Ovary (tissue), 9 donors: ENCODE measurements around the gene USH1G. TPM values are rescaled to one million over a fixed set of nuclear protein-coding genes. Genes with fewer than 3 reads are reported as not detected.
"Not testable (repeated sequence)": the region's sequence is repeated elsewhere in the genome, so short reads cannot be mapped to it uniquely, and the experiment has no call there.

Experiments
- DNase-seq, 5 donors: peaks; one replicate each; pipeline ENCODE4 v3.0.0-alpha.2; 2019 to 2020
- H3K27ac ChIP-seq, 2 donors: fragments of 200-600 bp; one replicate each; pipeline versions ENCODE4 v1.5.1 to v1.8.0; 2019 to 2022
- H3K27me3 ChIP-seq: fragments of 200-600 bp; one replicate; pipeline ENCODE4 v1.8.0; 2022
- H3K36me3 ChIP-seq: fragments of 200-600 bp; sonication (generic); one replicate; pipeline ENCODE4 v1.5.1; 2019
- H3K4me1 ChIP-seq: one replicate; pipeline ENCODE4 v1.8.1; 2013; ENCODE audit warnings: mild to moderate bottlenecking, moderate library complexity; ENCODE audit not compliant: insufficient read depth
- H3K4me3 ChIP-seq: fragments of 200-600 bp; sonication (generic); one replicate; pipeline ENCODE4 v1.5.1; 2017
- H3K9me3 ChIP-seq, 2 donors: fragments of 200-600 bp in 1 of 2; sonication (generic) in 1 of 2; one replicate each; pipeline versions ENCODE4 v1.5.1 to v1.8.1; 2013 to 2019; ENCODE audit warnings: mild to moderate bottlenecking in 1 of 2, moderate library complexity in 1 of 2
- CTCF ChIP-seq, 3 donors: fragments of 450-650 bp in 2 of 3; fragments of 200-600 bp in 1 of 3; IDR thresholded peaks; one replicate each; pipeline versions ENCODE4 v1.5.1 to v1.8.0; 2016 to 2022; ENCODE audit warnings: antibody characterized with exemption in 3 of 3, mild to moderate bottlenecking in 1 of 3
- EP300 ChIP-seq: sonication (generic); formaldehyde crosslinking; IDR thresholded peaks from one replicate; pipeline ENCODE4 v1.6.1; 2017; ENCODE audit warnings: antibody characterized with exemption
- POLR2A ChIP-seq: fragments of 450-650 bp; IDR thresholded peaks from one replicate; pipeline ENCODE4 v1.6.1; 2017; ENCODE audit warnings: antibody characterized with exemption, mild to moderate bottlenecking, moderate library complexity
- WGBS, 3 donors: extraction: QIAGEN DNeasy Blood & Tissue Kit in 1 of 3; methylation state at CpG; one replicate each; pipeline versions ENCODE4 v1.1.5 to v1.1.7; 2013 to 2017; 5-methylcytosine and 5-hydroxymethylcytosine counted together
- intact Hi-C, 4 donors: fragments of 100-400 bp; cut with DNase I; formaldehyde crosslinking; loops; one replicate each; pipeline versions ENCODE4 v1.11.0 to v1.15.1; 2022 to 2023
- polyA plus RNA-seq, 2 donors: library from polyadenylated mRNA; stranded (reverse); fragments of 200-250 nt in 1 of 2; fragments of 350-450 nt in 1 of 2; fragmentation: Illumina TruSeq in 1 of 2; extraction: RNeasy Lipid Tissue Mini Kit (QIAGEN cat#74804) in 1 of 2; gene quantifications; one replicate each; pipeline ENCODE4 v1.2.3, GENCODE V29; 2013 to 2014
- total RNA-seq, 7 donors: library from RNA; depleted of rRNA in 2 of 7; stranded (reverse); fragments of >200 nt in 2 of 7; fragmentation: NEBNext Ultra II Directional in 3 of 7; extraction: Animal tissue kit (Norgen Biotek cat#: 25700) in 3 of 7; gene quantifications; one replicate each; pipeline versions ENCODE4 v1.1.0 to v1.2.4, GENCODE V29; 2016 to 2023
- donor health status: DM: no; HTN: no; CAD: no; lungs with moderate emphysema.
- donor health status: DM: no; HTN: no; CAD: no.
- donor health status: Bipolar disorder and iron deficiency.
- donor health status: DM: yes; HTN: yes; CAD: no.
- donor health status: DM: no; HTN: no; CAD: no.
- donor health status: DM: yes; HTN: yes; CAD: no.

Gene USH1G
- total and polyA plus RNA-seq, 9 donors, result 0.08 to 1.4 (median 0.61) TPM

- H3K27me3 ChIP-seq, result no peaks in the 10 kb centered on the region
- H3K36me3 ChIP-seq, result no peaks in the 10 kb centered on the region
- H3K27ac ChIP-seq, result no peak overlapping the region
- intact Hi-C loops, result no loop called here
- TF ChIP-seq EP300 (no peak), POLR2A (no peak), CTCF (IDR thresholded peaks at IDR 0.05) (no peak)
- no peaks in the 10 kb centered on the region for H3K9me3 ChIP-seq
- H3K4me1 ChIP-seq, result peaks cover 6% of the 10 kb centered on the region
- 68 to 82% (median 79%) methylated on average over 5 of the region's 5 CpGs for WGBS, 3 donors
- no peak overlapping the region for H3K4me3 ChIP-seq
- no peak for DNase-seq
These were observed 4.1 kb downstream of the USH1G start for GRCh38 chr17:74918906-74919305.

GRCh38 chr17:74917430-74917829, 5.6 kb downstream of the USH1G start:
- 53 to 60% (median 59%) methylated on average over 10 of the region's 10 CpGs for WGBS, 3 donors
- H3K27me3 ChIP-seq, result no peaks in the 10 kb centered on the region
- H3K27ac ChIP-seq, result no peak overlapping the region
- DNase-seq, result no peak
- TF ChIP-seq POLR2A (no peak), EP300 (no peak), CTCF (IDR thresholded peaks at IDR 0.05) (no peak)
- no peaks in the 10 kb centered on the region for H3K36me3 ChIP-seq
- H3K9me3 ChIP-seq, result no peaks in the 10 kb centered on the region
- intact Hi-C loops, result no loop called here
- no peaks in the 10 kb centered on the region for H3K4me1 ChIP-seq
- no peak overlapping the region for H3K4me3 ChIP-seq

GRCh38 chr17:74916851-74917199, 6.2 kb downstream of the USH1G start:
- H3K27me3 ChIP-seq, result no peaks in the 10 kb centered on the region
- WGBS, 3 donors, result 90 to 92% (median 91%) methylated on average over 11 of the region's 11 CpGs
- H3K27ac ChIP-seq, result no peak overlapping the region
- H3K9me3 ChIP-seq, result no peaks in the 10 kb centered on the region
- TF ChIP-seq EP300 (no peak), CTCF (IDR thresholded peaks at IDR 0.05) (no peak), POLR2A (no peak)
- no peak for DNase-seq
- intact Hi-C loops, result no loop called here
- H3K4me3 ChIP-seq, result no peak overlapping the region
- H3K4me1 ChIP-seq, result no peaks in the 10 kb centered on the region
- no peaks in the 10 kb centered on the region for H3K36me3 ChIP-seq

GRCh38 chr17:74916136-74916850, 6.8 kb downstream of the USH1G start:
- Histone ChIP-seq H3K36me3 (no peaks in the 10 kb centered on the region), H3K9me3 (no peaks in the 10 kb centered on the region)
- intact Hi-C loops, result no loop called here

GRCh38 chr17:74911423-74911822, 11.6 kb downstream of the USH1G start:
- H3K4me1 ChIP-seq, result not testable (repeated sequence)

More at GRCh38 chr17:74916136-74916850, 6.8 kb downstream of the USH1G start:
- TF ChIP-seq EP300, result no peak
- no peak for TF ChIP-seq POLR2A
- H3K4me1 ChIP-seq, result no peaks in the 10 kb centered on the region
- WGBS, 3 donors, result 81 to 87% (median 84%) methylated on average over 13 of the region's 13 CpGs
- no peak for DNase-seq
- no peak overlapping the region for H3K4me3 ChIP-seq
- no peaks in the 10 kb centered on the region for H3K27me3 ChIP-seq
- H3K27ac ChIP-seq, result no peak overlapping the region

GRCh38 chr17:74909097-74909496, 14.0 kb downstream of the USH1G start:
- H3K27me3 ChIP-seq, H3K9me3 ChIP-seq, DNase-seq, H3K36me3 ChIP-seq, H3K4me3 ChIP-seq, intact Hi-C loops, H3K27ac ChIP-seq, H3K4me1 ChIP-seq: not testable (repeated sequence)
- WGBS, 3 donors, result 65 to 73% (median 70%) methylated on average over 4 of the region's 4 CpGs

More at GRCh38 chr17:74911423-74911822, 11.6 kb downstream of the USH1G start:
- DNase-seq, intact Hi-C loops, H3K9me3 ChIP-seq, H3K27ac ChIP-seq, H3K36me3 ChIP-seq, H3K27me3 ChIP-seq, H3K4me3 ChIP-seq: not testable (repeated sequence)
- 63 to 72% (median 68%) methylated on average over 8 of the region's 8 CpGs for WGBS, 3 donors
